Measurements from ENCODE around the gene OPA3.

OPA3 gene

DNA sequence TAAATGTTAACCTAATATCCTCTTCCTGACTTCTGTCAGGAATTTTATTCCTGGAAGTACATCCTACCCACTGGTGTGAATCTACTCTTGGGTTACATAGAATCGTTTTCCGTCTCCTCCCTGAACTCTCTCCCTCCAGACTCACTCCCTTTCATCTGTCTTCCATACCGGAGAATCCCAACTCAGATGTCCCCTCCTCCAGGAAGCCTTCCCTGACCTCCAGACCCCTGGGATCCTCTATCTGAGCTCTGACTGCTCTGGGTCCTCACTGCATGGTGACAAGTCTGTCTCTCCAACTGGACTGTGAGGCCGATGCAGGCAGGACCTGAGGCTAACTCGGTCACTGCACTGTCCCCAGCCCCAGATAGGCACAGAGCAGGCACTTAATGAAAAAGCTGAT is 24.6 kb downstream of the OPA3 start:
- DNase-seq, result no peak

DNA sequence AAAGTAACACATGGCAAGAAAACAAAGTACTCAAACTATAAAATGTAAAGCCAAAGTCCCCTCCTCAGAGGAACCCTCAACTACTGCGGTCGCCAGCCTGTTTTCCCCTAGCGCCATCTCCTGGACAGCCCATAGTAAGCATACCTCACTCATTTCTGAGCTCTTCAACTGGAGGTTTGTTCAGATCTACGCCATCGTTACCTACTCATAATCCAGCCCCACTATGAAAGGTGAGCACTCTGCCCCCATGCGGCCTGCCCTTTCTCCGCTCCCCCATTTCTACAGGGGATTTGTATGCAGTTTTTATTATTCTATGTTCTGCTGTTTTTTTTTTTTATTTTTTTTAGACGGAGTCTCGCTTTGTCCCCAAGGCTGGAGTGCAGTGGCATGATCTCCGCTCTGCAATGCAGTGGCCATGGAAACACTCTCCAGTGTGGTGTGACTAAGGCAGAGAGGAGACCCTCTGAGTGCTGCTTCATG is 26.2 kb downstream of the OPA3 start:
- peak; percentile 49 for DNase-seq

DNA sequence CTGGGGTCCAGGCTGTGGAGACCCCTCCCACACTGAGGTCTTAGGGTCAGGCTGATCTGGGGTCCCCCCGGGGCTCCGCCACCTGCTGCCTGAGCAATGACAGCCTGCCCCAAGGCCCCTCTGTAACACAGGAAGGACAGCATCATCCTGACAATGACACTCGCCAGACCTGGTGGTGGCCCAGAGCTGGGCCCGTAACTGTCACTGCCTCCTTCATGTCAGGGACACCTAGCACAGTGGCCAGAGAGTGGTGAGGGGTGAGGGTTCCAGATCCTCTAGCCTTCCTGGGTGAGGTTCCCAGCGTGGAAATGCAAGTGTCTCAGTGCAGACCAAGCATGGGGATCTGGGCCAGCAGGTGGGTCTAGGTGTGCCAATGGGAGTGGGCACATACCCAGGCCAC is 27.8 kb downstream of the OPA3 start:
- DNase-seq, result no peak

DNA sequence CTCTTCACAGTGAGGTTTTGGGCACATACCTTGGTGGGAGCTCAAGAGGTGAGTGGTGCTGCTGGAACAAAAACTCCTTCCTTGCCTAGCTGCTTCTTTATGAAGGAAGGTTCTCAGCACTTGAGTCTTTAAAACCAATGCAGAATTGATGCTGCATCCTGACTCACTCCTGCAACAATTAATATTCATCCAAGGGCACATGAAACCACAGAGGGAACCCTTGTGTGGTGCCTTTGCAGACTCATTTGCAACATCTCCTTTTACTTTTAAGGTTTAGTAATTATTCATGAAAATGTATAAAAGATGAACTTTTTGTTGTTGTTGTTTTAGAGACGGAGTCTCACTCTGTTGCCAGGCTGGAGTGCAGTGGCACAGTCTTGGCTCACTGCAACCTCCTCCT is 30.1 kb downstream of the OPA3 start:
- DNase-seq, result no peak

DNA sequence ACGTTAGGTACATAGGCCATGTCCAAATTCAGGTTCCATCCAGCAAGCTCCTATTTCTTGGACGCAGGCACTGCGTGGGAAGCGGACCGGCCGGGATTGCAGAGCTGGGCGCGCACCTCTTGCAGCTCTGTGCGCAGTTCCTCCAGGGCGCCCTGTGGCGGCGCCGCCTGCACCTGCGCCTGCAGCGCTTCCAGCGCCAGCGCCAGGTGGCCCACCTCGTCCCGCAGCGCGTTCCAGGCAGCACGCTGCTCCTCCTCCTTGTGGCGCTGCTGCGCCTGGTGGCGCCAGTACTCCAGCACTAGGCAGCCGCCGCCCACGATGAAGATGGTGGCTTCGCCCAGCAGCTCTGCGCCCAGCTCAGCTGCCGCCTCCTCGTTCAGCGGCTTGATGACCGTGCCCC is 31.1 kb downstream of the OPA3 start:
- peak; percentile 58 for DNase-seq

DNA sequence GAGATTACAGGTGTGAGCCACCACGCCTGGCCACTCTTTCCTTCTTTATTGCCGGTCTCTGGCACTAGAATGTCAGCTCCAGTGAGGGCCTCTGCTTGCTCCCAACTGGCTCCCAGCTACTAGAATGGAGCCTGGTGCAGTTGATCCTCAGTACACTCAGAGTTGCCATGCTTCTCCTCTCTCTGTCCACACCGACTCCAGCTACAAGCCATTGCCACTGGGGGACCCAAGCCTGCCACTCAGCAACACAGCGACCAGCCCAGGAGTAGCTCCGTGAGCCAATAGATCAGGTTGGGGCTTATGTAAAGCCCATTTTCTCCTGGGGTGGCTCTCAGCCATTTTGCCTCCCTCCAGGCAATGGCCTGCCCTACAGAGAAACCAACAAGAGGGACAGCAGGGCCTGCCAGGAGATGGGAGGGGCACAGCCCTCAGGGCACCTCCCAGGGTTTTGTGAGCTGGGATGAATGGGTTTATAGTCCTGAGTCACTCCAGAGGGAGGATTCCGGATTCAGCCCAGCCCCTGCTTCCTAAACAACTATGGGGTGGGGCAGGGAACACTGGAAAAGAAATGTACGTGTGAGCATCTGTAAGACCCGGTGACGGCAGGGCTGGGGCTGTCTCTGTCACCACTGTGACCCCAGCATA is 36.5 kb downstream of the OPA3 start:
- DNase-seq, result no peak

DNA sequence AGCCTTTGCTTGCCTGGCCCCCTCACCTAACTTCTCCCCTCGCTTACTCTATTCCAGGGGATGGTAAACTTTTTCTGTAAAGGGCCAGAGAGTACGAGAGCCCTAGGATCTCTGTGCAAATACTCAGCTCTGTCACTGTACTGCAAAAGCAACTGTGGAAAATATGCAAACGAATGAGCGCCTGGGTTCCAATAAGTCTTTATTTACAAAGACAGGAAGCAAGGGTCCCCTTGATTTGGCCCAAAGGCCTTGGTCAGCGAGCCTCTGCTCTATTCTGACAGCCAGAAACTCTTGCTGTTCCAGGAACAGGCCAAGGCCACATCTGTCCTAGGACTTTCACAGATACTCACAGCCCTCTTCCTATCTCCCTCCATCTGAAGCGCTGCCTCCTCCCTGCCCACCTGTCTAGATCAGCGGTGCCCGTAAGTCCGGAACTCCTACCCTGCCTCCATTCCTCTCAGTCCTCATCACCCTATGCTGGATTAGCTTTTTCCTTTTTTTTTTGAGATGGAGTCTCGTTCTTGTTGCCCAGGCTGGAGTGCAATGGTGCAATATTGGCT is 37.3 kb downstream of the OPA3 start:
- DNase-seq, result no peak

DNA sequence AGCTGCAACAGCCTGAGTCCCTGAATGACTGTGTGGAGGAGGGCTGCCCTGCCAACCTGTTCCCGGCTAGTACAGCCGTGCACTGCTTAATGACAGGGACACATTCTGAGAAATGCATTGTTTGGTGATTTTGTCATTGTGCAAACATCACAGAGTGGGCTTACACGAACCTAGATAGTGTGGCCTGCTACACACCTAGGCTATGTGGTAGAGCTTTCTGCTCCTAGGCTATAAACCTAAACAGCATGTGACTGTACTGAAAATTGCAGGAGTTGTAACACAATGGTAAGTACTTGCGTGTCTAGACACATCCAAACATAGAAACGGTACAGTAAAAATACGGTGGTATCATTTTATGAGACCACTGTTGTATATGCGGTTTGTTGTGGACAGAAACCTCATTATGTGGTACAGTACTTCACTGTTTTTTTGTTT is 42.4 kb downstream of the OPA3 start:
- no peak for DNase-seq

DNA sequence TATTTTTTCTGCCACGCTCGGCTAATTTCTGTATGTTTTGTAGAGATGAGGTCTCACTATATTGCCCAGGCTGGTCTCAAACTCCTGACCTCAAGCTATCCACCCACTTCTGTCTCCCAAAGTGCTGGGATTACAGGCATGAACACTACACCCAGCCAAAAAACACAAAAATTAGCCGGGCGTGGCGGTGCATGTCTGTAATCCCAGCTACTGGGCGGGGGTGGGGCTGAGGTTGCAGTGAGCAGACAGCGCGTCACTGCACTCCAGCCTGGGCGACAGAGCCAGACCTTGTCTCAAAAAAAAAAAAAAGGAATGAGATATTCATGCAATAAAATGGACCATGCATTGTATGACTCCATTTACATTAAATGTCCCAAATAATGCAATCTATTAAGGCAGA is 45.1 kb downstream of the OPA3 start:
- DNase-seq, result no peak

DNA sequence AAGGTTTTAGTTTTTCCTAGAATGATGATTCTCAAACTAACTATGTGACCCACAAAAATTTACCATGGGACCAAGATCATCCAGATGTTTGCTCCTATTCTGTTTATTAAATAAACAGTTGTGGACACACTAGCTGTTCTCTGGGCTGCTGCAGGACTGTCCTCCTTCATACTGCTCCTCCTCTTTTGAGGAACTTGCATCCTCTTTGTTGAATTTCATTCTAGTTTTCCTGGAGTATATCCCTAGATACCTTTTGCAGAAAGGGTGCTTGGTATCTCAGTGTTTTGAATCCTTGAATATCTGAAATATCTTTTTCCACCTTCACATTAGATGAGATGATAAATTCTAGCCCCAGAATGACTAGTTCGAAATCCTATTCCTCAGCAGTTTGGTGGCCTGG is 53.3 kb downstream of the OPA3 start:
- DNase-seq, result no peak

DNA sequence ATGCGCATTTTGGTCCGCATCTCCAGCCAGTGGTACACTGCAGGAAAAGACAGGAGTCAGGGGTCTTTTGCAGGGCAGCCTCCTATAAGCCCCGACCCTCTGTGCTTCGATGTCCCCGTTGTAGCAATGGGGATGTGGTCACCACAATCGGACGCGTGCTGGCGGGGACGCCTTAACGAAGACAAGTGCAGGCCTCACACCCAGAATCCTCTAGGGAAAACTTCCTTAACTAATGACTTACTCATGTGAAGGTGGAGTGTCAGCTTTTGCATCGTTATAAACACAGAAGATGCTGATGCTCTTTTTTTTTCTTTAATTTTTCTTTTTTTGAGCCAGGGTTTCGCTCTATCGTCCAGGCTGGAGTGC is 55.2 kb downstream of the OPA3 start:
- DNase-seq, result no peak

DNA sequence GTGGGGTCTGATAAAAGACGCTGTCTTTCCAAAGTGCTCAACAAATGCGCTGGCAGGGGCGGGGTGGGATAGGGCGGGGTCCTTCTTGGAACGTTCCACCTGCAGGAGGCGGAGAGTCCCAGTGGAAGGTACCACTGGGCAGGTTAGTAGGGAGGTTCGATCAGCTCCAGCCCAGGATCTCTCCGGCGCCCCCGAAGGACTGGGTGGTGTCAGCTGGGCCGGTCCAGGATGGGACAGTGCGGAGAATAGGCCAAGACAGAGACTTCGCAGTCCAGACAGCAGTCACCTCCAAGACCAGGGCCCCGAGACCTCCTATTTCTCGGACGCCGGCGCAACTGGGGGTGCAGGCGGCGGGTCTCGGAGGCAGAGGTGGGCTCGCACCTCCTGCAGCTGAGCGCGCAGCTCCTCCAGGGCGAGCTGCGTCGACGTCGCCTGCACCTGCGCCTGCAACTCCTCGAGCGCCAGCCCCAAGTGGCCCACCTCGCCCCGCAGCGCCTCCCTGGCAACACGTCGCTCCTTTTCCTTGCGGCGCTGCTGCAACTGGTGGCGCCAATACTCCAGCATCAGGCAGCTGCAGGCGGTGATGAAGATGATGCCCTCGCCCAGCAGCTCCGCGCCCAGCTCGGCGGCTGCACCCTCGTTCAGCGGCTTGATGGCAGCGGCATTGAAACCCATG is 55.7 kb downstream of the OPA3 start:
- peak; percentile 71 for DNase-seq

DNA sequence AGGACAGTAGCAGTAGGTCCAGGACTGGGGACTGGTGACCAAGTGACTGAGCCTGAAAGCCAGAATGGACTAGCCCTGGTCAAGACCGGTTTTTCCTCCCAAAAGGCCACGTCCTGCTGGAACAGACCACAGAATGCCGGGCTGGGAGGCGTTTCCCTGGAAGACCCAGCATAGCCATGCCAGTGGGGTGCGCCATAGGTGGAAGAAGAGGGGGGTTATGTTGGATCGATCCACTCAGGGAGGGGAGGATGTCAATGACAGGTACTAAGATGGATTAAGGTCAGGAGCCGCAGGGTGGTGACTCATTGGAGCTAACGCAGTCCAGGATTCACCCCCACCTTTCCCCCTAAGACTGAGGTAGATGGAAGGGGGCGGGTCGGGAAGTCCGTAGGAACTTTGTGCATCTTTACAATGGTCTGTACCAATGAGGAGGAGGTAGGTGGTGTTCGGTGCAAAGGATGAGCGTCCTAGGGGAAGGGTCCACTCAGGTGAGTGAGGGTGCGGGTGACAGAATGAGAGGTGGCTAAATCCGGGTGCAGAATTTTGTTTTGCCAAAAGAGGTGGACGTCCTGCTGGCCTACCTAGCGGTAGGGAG is 56.4 kb downstream of the OPA3 start:
- no peak for DNase-seq

DNA sequence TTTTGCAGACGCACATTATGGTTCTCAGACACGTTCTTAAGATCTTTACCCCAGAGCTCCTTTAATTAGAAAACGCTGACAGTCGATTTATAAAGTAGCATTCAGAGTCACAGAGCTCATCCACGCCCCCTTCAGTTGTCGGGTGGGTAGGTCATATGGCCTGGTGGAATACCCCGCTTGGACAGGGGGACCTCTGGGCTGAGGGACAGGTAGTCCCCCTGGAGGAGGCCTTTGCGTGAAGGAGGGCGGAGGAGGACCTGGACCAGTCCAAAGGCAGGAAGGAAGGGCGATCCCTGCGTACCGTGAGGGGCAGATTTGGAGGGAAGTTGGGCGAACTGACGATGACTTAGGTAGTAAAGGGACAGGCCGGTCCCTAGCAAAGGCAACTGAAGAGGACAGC is 56.9 kb downstream of the OPA3 start:
- no peak for DNase-seq

DNA sequence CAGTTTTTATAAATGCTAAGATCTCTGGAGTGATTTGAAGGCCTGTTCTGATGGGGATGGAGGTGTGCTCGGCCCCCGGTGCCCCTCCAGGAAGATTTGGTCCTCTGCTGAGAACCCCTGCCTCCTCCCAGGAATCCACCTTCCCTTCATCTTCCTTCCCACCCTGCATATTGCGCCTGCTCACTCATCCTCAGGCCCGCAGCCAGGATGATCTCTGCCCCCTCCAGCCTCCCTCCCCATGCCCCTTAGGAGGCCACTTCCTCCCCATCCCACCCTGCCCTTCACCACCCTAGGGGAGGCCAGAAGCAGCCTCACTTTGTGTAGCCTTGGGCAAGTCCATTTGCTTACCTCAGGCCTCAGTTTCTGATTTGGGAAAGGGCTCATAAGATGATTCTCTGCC is 57.6 kb downstream of the OPA3 start:
- DNase-seq, result no peak

DNA sequence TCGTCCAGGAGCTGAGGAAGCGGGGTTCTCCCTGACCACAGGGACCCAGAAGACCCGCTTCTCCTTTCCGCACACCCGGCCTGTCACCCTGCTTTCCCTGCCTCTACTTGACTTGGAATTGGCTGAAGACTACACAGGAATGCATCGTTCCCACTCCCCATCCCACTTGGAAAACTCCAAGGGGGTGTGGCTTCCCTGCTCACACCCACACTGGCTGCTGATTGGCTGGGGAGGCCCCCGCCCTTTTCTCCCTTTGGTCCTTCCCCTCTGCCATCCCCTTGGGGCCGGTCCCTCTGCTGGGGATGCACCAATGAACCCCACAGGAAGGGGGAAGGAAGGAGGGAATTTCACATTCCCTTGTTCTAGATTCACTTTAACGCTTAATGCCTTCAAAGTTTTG is 58.5 kb downstream of the OPA3 start:
- DNase-seq, result peak; percentile 47

DNA sequence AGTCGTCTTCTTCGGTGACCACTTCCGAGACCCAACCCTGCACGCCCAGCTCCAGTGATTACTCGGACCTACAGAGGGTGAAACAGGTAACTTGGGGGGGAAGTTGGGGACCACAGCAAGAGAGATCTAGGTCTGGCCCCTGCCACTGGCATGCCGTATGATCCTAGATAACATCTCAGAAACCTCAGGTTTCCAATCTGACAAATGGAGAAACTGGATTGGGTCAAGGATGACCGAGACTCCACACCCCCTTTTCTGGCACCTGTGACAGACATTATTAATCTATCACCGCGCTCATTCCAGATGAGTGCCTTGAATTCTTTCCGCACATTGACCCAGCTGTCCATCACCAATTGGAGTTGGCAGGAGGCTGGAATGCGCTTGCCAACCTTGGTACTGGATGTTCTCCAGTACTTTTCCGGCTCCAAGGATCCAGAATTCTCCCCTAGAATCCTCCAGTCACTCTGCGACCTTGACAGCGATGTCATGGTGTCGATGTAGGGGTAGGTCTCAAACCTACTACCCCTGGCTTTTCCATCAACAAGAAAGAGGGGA is 60.0 kb downstream of the OPA3 start:
- no peak for DNase-seq

DNA sequence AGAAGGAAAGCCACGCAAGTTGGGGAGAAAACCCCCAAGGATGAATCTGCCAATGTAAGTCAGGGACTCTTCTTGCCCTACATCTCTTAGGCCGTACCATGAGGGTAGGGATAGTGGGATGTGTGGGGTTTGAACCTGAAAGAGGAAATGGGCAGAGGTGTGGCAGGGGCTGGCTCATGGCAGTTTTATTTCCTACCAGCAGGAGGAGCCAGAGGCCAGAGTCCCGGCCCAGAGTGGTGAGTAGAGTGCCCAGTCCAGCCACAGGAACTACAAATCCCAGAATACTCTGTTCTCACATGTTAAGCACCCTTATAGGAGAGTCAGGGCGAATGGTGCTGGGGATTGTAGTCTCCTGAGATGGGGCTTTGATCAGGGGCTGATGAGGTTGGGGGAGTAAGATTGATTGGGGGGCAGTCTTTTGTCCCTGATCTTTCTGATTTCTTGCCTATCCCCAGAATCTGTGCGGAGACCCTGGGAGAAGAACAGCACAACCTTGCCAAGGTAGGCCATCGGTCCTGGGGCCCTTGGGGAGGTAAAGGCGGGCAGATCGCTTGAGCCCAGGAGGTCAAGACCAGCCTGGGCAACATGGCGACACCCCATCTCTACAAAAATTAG is 60.9 kb downstream of the OPA3 start:
- peak; percentile 82 for DNase-seq

DNA sequence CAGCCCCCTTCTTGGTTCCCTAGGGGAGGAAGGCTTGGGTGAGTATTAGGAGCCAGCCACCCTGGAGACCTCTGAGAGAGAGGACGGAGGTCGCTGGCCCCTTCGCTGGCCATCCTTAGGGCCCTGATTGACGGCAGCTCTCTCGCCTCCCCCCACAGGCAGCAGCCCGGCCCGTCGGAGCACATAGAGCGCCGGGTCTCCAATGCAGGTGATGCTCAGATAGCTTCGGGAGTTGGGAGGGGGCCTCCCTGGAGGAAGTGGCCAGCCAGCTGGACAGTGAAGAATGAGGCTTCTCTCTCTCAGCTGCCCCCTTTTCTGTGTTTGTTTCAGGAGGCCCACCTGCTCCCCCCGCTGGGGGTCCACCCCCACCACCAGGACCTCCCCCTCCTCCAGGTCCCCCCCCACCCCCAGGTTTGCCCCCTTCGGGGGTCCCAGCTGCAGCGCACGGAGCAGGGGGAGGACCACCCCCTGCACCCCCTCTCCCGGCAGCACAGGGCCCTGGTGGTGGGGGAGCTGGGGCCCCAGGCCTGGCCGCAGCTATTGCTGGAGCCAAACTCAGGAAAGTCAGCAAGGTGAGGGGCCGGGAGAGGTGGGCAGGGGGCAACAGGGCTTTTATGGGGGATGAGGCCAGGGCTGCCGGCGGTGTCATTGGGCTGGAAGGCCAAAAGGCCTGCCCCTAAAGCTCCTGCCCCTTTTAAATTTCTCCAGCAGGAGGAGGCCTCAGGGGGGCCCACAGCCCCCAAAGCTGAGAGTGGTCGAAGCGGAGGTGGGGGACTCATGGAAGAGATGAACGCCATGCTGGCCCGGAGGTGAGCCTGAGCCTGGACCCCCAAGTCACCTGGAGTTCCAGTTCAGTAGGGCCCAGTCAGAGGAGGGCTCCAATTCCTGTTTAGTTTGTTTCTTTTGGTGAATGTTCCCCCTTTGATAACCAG is 62.3 kb downstream of the OPA3 start:
- DNase-seq, result no peak

DNA sequence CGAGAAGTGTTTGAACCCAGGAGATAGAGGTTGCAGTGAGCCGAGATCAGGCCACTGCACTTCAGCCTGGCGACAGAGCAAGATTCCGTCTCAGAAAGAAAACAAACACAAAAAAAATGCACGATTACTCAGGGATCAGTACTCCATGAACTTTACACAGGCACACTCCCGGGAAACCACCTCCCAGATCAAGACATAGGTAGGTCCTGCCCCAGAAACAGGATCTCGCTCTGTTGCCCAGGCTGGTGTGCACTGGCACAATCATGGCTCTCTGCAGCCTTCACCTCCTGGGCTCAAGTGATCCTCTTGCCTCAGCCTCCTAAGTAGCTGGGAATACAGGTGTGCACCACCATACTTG is 66.2 kb downstream of the OPA3 start:
- DNase-seq, result no peak

DNA sequence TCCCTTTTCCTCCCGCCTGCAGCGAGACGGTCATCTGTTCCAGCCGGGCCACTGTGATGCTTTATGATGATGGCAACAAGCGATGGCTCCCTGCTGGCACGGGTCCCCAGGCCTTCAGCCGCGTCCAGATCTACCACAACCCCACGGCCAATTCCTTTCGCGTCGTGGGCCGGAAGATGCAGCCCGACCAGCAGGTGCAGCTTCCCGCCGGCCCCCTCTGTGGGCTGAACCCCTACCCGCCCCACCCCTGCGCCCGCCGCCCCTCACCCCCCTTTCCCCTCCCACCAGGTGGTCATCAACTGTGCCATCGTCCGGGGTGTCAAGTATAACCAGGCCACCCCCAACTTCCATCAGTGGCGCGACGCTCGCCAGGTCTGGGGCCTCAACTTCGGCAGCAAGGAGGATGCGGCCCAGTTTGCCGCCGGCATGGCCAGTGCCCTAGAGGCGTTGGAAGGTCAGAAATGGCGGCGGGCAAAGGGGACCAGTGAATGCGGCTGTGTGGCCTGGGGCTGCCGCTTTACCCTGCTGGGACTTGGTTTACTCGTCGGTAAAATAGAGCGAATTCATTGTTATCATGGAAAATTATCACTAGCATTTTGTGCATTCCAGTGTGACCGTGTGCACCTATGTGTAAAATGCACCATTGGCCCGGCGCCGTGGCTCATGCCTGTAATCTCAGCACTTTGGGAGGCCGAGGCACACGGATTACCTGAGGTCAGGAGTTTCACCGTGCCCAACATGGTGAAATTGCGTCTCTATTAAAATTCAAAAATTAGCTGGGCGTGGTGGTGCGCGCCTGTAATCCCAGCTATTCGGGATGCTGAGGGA is 66.7 kb downstream of the OPA3 start:
- no peak for DNase-seq
